B cell (primary cell): ENCODE results near the gene KANK2. TPM values are rescaled to one million over a fixed set of nuclear protein-coding genes. Genes with fewer than 3 reads are reported as not detected.

Experiments
- ATAC-seq: fragments of 200-7000 bp; cut with Tn5 transposase; one replicate; pipeline ENCODE4 v1.10.0; 2021; ENCODE audit warnings: low read depth, mild to moderate bottlenecking, moderate number of reproducible peaks, moderate library complexity
- CTCF ChIA-PET: fragments of 350-600 bp; sonication (Branson Sonifier 250); formaldehyde crosslinking; loops from one replicate; lab custom pipeline; 2021; ENCODE audit warnings: antibody characterized with exemption, inconsistent platforms; lab: Charles Lee
- POLR2A ChIA-PET: fragments of 350-600 bp; sonication (Branson Sonifier 250); formaldehyde crosslinking; loops from one replicate; lab custom pipeline; 2021; ENCODE audit warnings: antibody characterized with exemption; lab: Charles Lee
- DNase-seq: peaks from one replicate; pipeline ENCODE4 v3.0.0; 2013
- H2AFZ ChIP-seq: 2 replicates; pipeline ENCODE4 v1.6.1; 2012; ENCODE audit warnings: mild to moderate bottlenecking, low read depth, low read length; ENCODE audit not compliant: insufficient read depth, poor library complexity, severe bottlenecking
- H3K27ac ChIP-seq, 2 donors: 1 replicate in 1 of 2; 2 replicates in 1 of 2; pipeline ENCODE4 v1.5.1; 2012 to 2013; ENCODE audit warnings: low read length in 2 of 2, mild to moderate bottlenecking in 2 of 2, moderate library complexity in 1 of 2
- H3K27me3 ChIP-seq, 4 experiments: fragments of 200-600 bp in 1 of 4; sonication (generic) in 1 of 4; replicated peaks in 1 of 4; 1 replicate in 2 of 4; 2 replicates in 2 of 4; pipeline versions ENCODE4 v1.6.1 to v1.7.0; 2013 to 2016; ENCODE audit warnings: low read length in 3 of 4, mild to moderate bottlenecking in 2 of 4, mixed read lengths in 1 of 4, moderate library complexity in 1 of 4; ENCODE audit not compliant: insufficient read depth in 4 of 4, control insufficient read depth in 3 of 4; ENCODE audit errors: control extremely low read depth in 1 of 4
- H3K36me3 ChIP-seq, 2 experiments: replicated peaks in 1 of 2; 1 replicate in 1 of 2; 2 replicates in 1 of 2; pipeline versions ENCODE4 v1.6.1 to v1.7.1; 2013; ENCODE audit warnings: low read length in 1 of 2; ENCODE audit not compliant: insufficient read depth in 2 of 2, control insufficient read depth in 1 of 2; ENCODE audit errors: control extremely low read depth in 1 of 2, extremely low read depth in 1 of 2
- H3K4me1 ChIP-seq, 2 donors: fragments of 200-600 bp in 1 of 2; sonication (generic) in 1 of 2; 1 replicate in 1 of 2; 2 replicates in 1 of 2; pipeline versions ENCODE4 v1.5.1 to v1.6.1; 2013 to 2017; ENCODE audit warnings: low read length in 2 of 2; ENCODE audit not compliant: control insufficient read depth in 2 of 2, insufficient read depth in 2 of 2
- H3K4me2 ChIP-seq: replicated peaks from 2 replicates; pipeline ENCODE3; 2012; ENCODE audit warnings: mild to moderate bottlenecking, low read depth, low read length; ENCODE audit not compliant: poor library complexity, severe bottlenecking
- H3K4me3 ChIP-seq, 5 experiments: fragments of 200-600 bp in 1 of 5; sonication (generic) in 1 of 5; 1 replicate in 3 of 5; 2 replicates in 2 of 5; pipeline versions ENCODE4 v1.5.1 to v1.7.0; 2011 to 2016; ENCODE audit warnings: low read length in 4 of 5, mild to moderate bottlenecking in 4 of 5, low read depth in 2 of 5, control low read depth in 1 of 5, moderate library complexity in 1 of 5; ENCODE audit not compliant: insufficient read depth in 1 of 5; ENCODE audit errors: control extremely low read depth in 1 of 5, extremely low read depth in 1 of 5
- H3K79me2 ChIP-seq: fragments of 200-600 bp; sonication (generic); one replicate; pipeline ENCODE4 v1.6.0; 2016; ENCODE audit warnings: low read length; ENCODE audit not compliant: control insufficient read depth, insufficient read depth
- H3K9ac ChIP-seq: fragments of 200-600 bp; sonication (generic); 2 replicates; pipeline ENCODE4 v1.6.1; 2017; ENCODE audit warnings: mild to moderate bottlenecking, low read length, moderate library complexity
- H3K9me3 ChIP-seq, 3 donors: one replicate each; pipeline versions ENCODE4 v1.6.1 to v1.7.1; 2013; ENCODE audit warnings: low read length in 2 of 3; ENCODE audit not compliant: control insufficient read depth in 2 of 3, insufficient read depth in 1 of 3; ENCODE audit errors: control extremely low read depth in 1 of 3
- H4K20me1 ChIP-seq: 2 replicates; pipeline ENCODE4 v1.6.0; 2012; ENCODE audit warnings: mild to moderate bottlenecking, low read length; ENCODE audit not compliant: insufficient read depth, control insufficient read depth, poor library complexity, severe bottlenecking
- H3K27ac Mint-ChIP-seq: one replicate; pipeline ENCODE4 v1.8.0; 2021; ENCODE audit warnings: mixed read lengths
- H3K27me3 Mint-ChIP-seq: one replicate; pipeline ENCODE4 v1.8.0; 2021; ENCODE audit warnings: mixed read lengths
- H3K4me1 Mint-ChIP-seq: one replicate; pipeline ENCODE4 v1.8.0; 2021; ENCODE audit warnings: mixed read lengths
- H3K4me3 Mint-ChIP-seq: one replicate; pipeline ENCODE4 v1.8.0; 2021; ENCODE audit warnings: mixed read lengths
- H3K9me3 Mint-ChIP-seq: one replicate; pipeline ENCODE4 v1.8.0; 2022; ENCODE audit warnings: mixed read lengths; ENCODE audit not compliant: insufficient read depth
- EZH2 ChIP-seq: IDR thresholded peaks from 2 replicates; pipeline ENCODE4 v1.6.1; 2012; ENCODE audit warnings: borderline replicate concordance, low read depth, mild to moderate bottlenecking, moderate library complexity, low read length; ENCODE audit not compliant: insufficient read depth, poor library complexity, severe bottlenecking
- WGBS: methylation state at CpG from one replicate; pipeline ENCODE4 v1.1.5; 2013; ENCODE audit warnings: missing lambda C conversion rate; ENCODE audit not compliant: insufficient coverage; 5-methylcytosine and 5-hydroxymethylcytosine counted together
- intact Hi-C: fragments of 100-400 bp; cut with micrococcal nuclease; formaldehyde crosslinking; loops from one replicate; pipeline ENCODE4 v1.10.0; 2022
- polyA plus RNA-seq: library from polyadenylated mRNA; depleted of rRNA; stranded (reverse); fragments of >200 nt; gene quantifications from 2 replicates; pipeline ENCODE4 v1.2.3, GENCODE V29; 2012
- total RNA-seq, 2 donors: library from RNA; stranded (reverse); fragments of 120-200 nt in 1 of 2; gene quantifications; 1 replicate in 1 of 2; 2 replicates in 1 of 2; pipeline versions ENCODE4 v1.2.3 to v1.2.4, GENCODE V29; 2013 to 2022
- TF ChIP-seq, protein P1 (sequence below): fragments of 200-600 bp; IDR thresholded peaks from one replicate; pipeline ENCODE4 v1.8.0; 2022; ENCODE audit warnings: antibody characterized with exemption, mild to moderate bottlenecking

The KANK2 gene
- total and polyA plus RNA-seq, 2 donors (not counting 1 experiment from before 2014, with no cell fraction given): 0.54 to 18.9 TPM

DNA sequence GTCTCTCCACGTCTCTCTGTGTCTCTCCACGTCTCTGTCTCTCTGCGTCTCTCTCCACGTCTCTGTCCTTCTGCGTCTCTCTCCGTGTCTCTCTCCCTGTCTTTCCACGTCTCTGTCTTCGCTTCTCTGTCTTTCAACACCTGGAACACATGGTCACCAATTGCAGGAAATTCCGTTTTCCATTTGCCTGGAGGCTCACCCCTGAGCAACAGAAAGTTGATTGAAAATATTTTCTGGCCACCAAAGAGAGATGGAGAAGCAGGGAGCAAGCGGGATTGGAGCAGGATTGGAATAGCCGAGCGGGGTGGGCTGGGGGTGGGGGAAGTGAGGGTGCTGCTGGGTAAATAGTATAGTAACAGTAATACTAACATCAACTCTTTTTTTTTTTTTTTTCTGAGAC is 1.7 kb downstream of the KANK2 start:
- Mint-ChIP-seq H3K27ac (no peak overlapping the region), H3K27me3 (peaks cover 11% of the 10 kb centered on the region), H3K4me3 (peak overlapping the region; percentile 80), H3K4me1 (peaks cover 18% of the 10 kb centered on the region), H3K9me3 (no peaks in the 10 kb centered on the region)
- no peak overlapping the region for H3K27ac ChIP-seq
- ChIA-PET CTCF (interaction anchor here (0.6 kb wide), 1 partner anchor 574 kb away, joined by 3 read pairs; no protein-coding TSS in a partner anchor), POLR2A (no interaction called here)
- no peak overlapping the region for H3K4me3 ChIP-seq
- TF ChIP-seq, protein P1, sequence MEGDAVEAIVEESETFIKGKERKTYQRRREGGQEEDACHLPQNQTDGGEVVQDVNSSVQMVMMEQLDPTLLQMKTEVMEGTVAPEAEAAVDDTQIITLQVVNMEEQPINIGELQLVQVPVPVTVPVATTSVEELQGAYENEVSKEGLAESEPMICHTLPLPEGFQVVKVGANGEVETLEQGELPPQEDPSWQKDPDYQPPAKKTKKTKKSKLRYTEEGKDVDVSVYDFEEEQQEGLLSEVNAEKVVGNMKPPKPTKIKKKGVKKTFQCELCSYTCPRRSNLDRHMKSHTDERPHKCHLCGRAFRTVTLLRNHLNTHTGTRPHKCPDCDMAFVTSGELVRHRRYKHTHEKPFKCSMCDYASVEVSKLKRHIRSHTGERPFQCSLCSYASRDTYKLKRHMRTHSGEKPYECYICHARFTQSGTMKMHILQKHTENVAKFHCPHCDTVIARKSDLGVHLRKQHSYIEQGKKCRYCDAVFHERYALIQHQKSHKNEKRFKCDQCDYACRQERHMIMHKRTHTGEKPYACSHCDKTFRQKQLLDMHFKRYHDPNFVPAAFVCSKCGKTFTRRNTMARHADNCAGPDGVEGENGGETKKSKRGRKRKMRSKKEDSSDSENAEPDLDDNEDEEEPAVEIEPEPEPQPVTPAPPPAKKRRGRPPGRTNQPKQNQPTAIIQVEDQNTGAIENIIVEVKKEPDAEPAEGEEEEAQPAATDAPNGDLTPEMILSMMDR: no peak
- TF ChIP-seq EZH2: no peak
- ATAC-seq: no peak
- no peaks in the 10 kb centered on the region for H3K79me2 ChIP-seq
- 81% methylated on average over 6 of the region's 12 CpGs for WGBS
- H3K9me3 ChIP-seq: peaks cover 0 to 22% (median 2%) of the 10 kb centered on the region in 3 donors
- no peak overlapping the region for H2AFZ ChIP-seq
- no peaks in the 10 kb centered on the region for H3K36me3 ChIP-seq
- peaks cover 18 to 30% of the 10 kb centered on the region in 2 donors for H3K4me1 ChIP-seq
- H3K27me3 ChIP-seq: peaks cover 0 to 42% (median 8%) of the 10 kb centered on the region in 4 experiments
- no peak overlapping the region for H3K4me2 ChIP-seq
- no peak overlapping the region for H3K9ac ChIP-seq
- no peaks in the 10 kb centered on the region for H4K20me1 ChIP-seq
- no peak for DNase-seq
- intact Hi-C loops: loop anchor here (5.0 kb wide), 1 partner anchor 38 kb away; the partner anchor contains the start of gene SPC24

DNA sequence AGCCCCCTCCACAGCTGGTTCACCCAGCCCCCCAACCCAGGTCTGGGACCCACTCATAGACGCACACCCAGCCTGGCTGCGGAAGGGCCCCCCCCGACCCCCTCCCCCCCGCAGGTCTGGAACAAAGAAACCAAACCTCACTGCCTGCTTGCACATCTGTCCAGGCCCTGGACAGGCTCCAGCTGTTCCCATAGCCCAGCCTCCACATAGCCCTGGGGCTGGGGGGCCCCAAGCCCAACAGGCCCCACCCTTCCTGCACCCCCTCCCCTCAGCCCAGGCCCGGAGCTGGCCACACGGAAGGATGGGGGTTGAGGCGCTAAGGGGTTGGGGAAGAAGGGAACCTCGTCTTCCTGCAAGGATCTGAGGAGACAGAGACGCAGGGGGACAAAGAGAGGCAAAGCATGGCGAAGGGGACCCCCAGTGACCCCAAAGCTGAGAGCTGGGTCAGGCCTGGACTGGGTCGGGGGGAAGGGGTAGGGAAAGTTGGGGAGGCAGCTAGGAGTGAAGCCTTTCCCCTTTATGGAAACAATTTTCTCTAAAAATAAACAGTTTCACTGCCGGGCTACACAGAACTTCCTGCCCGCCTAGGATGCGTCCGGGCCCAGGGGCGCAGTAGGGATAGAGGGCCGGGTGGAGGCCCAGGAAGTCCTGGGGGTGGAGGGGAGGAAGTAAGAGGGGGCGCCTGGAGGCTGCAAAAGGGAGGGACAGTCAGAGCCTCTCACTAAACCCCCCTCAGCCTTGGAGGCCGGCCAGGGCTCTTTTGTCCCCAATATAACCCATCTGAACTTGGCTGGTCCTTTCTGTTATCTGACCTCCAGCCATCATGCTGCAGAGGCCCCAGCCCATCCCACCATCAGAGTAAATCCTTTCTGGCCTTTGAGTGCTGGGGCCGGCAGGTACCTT is 2.4 kb downstream of the KANK2 start:
- ATAC-seq (no peak), DNase-seq (no peak)
- no peak overlapping the region for H3K4me3 Mint-ChIP-seq
- Histone ChIP-seq H3K79me2 (no peaks in the 10 kb centered on the region), H3K9ac (no peak overlapping the region), H3K4me3 (no peak overlapping the region), H3K4me1 (peaks cover 18 to 30% of the 10 kb centered on the region in 2 donors), H4K20me1 (no peaks in the 10 kb centered on the region), H3K36me3 (no peaks in the 10 kb centered on the region), H3K27ac (no peak overlapping the region), H3K9me3 (peaks cover 0 to 22% (median 2%) of the 10 kb centered on the region in 3 donors), H3K27me3 (peaks cover 0 to 42% (median 8%) of the 10 kb centered on the region in 4 experiments), H3K4me2 (no peak overlapping the region), H2AFZ (no peak overlapping the region)
- H3K27ac Mint-ChIP-seq: no peak overlapping the region
- intact Hi-C loops: loop anchor here (5.0 kb wide), 1 partner anchor 38 kb away; the partner anchor contains the start of gene SPC24
- no peaks in the 10 kb centered on the region for H3K9me3 Mint-ChIP-seq
- CTCF ChIA-PET: no interaction called here
- WGBS: 29% methylated on average over 7 of the region's 20 CpGs
- POLR2A ChIA-PET: no interaction called here
- H3K27me3 Mint-ChIP-seq: peaks cover 11% of the 10 kb centered on the region
- peaks cover 18% of the 10 kb centered on the region for H3K4me1 Mint-ChIP-seq
- TF ChIP-seq, protein P1: no peak
- no peak for TF ChIP-seq EZH2
